ENCODE measurements around the gene TAF3.

Gene TAF3

GRCh38 chr10:7956508-7956907 is 138.2 kb downstream of the TAF3 start:
- Histone ChIP-seq H2AFZ (ENCODE audit: low read length) (no peak overlapping the region), H3K4me2 (ENCODE audit: low read depth, low read length) (no peak overlapping the region), H4K20me1 (ENCODE audit: insufficient read depth, low read length) (no peaks in the 10 kb centered on the region), H3K79me2 (ENCODE audit: low read length) (0 out of 2 replicates have a peak, but pooled peaks cover 4% of the 10 kb centered on the region), H3K9ac (ENCODE audit: low read length) (no peak overlapping the region), H3K4me1 (ENCODE audit: low read length) (no peaks in the 10 kb centered on the region), H3K9me2 (replicated peaks; ENCODE audit: insufficient read depth, low read length) (no peaks in the 10 kb centered on the region), H3K9me3 (replicated peaks; ENCODE audit: insufficient read depth, low read length) (no peaks in the 10 kb centered on the region), H3K36me3 (replicated peaks; ENCODE audit: insufficient read depth, low read length) (no peaks in the 10 kb centered on the region), H3F3A (ENCODE audit: insufficient read depth, low read length) (no peaks in the 10 kb centered on the region), H3K27ac (ENCODE audit: low read length) (no peak overlapping the region), H3K27me3 (replicated peaks; ENCODE audit: insufficient read depth, low read length) (no peaks in the 10 kb centered on the region), H3K4me3 (ENCODE audit: low read length) (no peak overlapping the region)
- TF ChIP-seq CTCF (IDR thresholded peaks at IDR 0.05; ENCODE audit: low read length) (no peak), EZH2 (optimal IDR thresholded peaks at IDR 0.05; ENCODE audit: low read depth, low read length) (no peak), EZH2phosphoT487 (IDR thresholded peaks at IDR 0.05; ENCODE audit: low read length) (no peak)
- DNase-seq, result peak; percentile 53

- TF ChIP-seq EZH2phosphoT487 (IDR thresholded peaks at IDR 0.05; ENCODE audit: low read length) (no peak), CTCF (IDR thresholded peaks at IDR 0.05; ENCODE audit: low read length) (no peak), EZH2 (optimal IDR thresholded peaks at IDR 0.05; ENCODE audit: low read depth, low read length) (no peak)
- Histone ChIP-seq H3K27ac (ENCODE audit: low read length) (no peak overlapping the region), H3K9me2 (replicated peaks; ENCODE audit: insufficient read depth, low read length) (no peaks in the 10 kb centered on the region), H3K4me2 (ENCODE audit: low read depth, low read length) (no peak overlapping the region), H3F3A (ENCODE audit: insufficient read depth, low read length) (no peaks in the 10 kb centered on the region), H3K4me1 (ENCODE audit: low read length) (no peaks in the 10 kb centered on the region), H3K9me3 (replicated peaks; ENCODE audit: insufficient read depth, low read length) (no peaks in the 10 kb centered on the region), H4K20me1 (ENCODE audit: insufficient read depth, low read length) (no peaks in the 10 kb centered on the region), H3K36me3 (replicated peaks; ENCODE audit: insufficient read depth, low read length) (no peaks in the 10 kb centered on the region), H3K27me3 (replicated peaks; ENCODE audit: insufficient read depth, low read length) (no peaks in the 10 kb centered on the region), H3K79me2 (ENCODE audit: low read length) (0 out of 2 replicates have a peak, but pooled peaks cover 4% of the 10 kb centered on the region), H3K4me3 (ENCODE audit: low read length) (no peak overlapping the region), H2AFZ (ENCODE audit: low read length) (no peak overlapping the region), H3K9ac (ENCODE audit: low read length) (no peak overlapping the region)
- no peak for DNase-seq
Measured at GRCh38 chr10:7957591-7957990, 139.3 kb downstream of the TAF3 start.

- Histone ChIP-seq H2AFZ (ENCODE audit: low read length) (no peak overlapping the region), H3K4me3 (ENCODE audit: low read length) (no peak overlapping the region), H3K36me3 (replicated peaks; ENCODE audit: insufficient read depth, low read length) (no peaks in the 10 kb centered on the region), H3K9me2 (replicated peaks; ENCODE audit: insufficient read depth, low read length) (no peaks in the 10 kb centered on the region), H3F3A (ENCODE audit: insufficient read depth, low read length) (no peaks in the 10 kb centered on the region), H3K4me2 (ENCODE audit: low read depth, low read length) (no peak overlapping the region), H3K27ac (ENCODE audit: low read length) (no peak overlapping the region), H3K79me2 (ENCODE audit: low read length) (0 out of 2 replicates have a peak, but pooled peaks cover 4% of the 10 kb centered on the region), H3K27me3 (replicated peaks; ENCODE audit: insufficient read depth, low read length) (no peaks in the 10 kb centered on the region), H4K20me1 (ENCODE audit: insufficient read depth, low read length) (no peaks in the 10 kb centered on the region), H3K4me1 (ENCODE audit: low read length) (no peaks in the 10 kb centered on the region), H3K9ac (ENCODE audit: low read length) (no peak overlapping the region), H3K9me3 (replicated peaks; ENCODE audit: insufficient read depth, low read length) (no peaks in the 10 kb centered on the region)
- no peak for DNase-seq
- no peak for TF ChIP-seq EZH2phosphoT487 (IDR thresholded peaks at IDR 0.05; ENCODE audit: low read length)
- TF ChIP-seq EZH2 (optimal IDR thresholded peaks at IDR 0.05; ENCODE audit: low read depth, low read length), result no peak
Measured at GRCh38 chr10:7958442-7958841, 140.1 kb downstream of the TAF3 start.

GRCh38 chr10:7960108-7960507 is 141.8 kb downstream of the TAF3 start:
- no peak overlapping the region for H3K4me2 ChIP-seq (ENCODE audit: low read depth, low read length)
- H3K36me3 ChIP-seq (replicated peaks; ENCODE audit: insufficient read depth, low read length), result no peaks in the 10 kb centered on the region; the same call in 1 of the 2 replicates
- H3K27me3 ChIP-seq (replicated peaks; ENCODE audit: insufficient read depth, low read length), result no peaks in the 10 kb centered on the region
- no peak for DNase-seq
- no peak overlapping the region for H2AFZ ChIP-seq (ENCODE audit: low read length)
- H3K27ac ChIP-seq (ENCODE audit: low read length), result no peak overlapping the region
- 0 out of 2 replicates have a peak, but pooled peaks cover 4% of the 10 kb centered on the region for H3K79me2 ChIP-seq (ENCODE audit: low read length)
- H3K4me1 ChIP-seq (ENCODE audit: low read length), result no peaks in the 10 kb centered on the region
- H3K9me2 ChIP-seq (replicated peaks; ENCODE audit: insufficient read depth, low read length), result no peaks in the 10 kb centered on the region
- H4K20me1 ChIP-seq (ENCODE audit: insufficient read depth, low read length), result no peaks in the 10 kb centered on the region
- no peaks in the 10 kb centered on the region for H3F3A ChIP-seq (ENCODE audit: insufficient read depth, low read length)
- H3K4me3 ChIP-seq (ENCODE audit: low read length), result no peak overlapping the region
- no peaks in the 10 kb centered on the region for H3K9me3 ChIP-seq (replicated peaks; ENCODE audit: insufficient read depth, low read length)
- TF ChIP-seq CTCF (IDR thresholded peaks at IDR 0.05; ENCODE audit: low read length) (no peak), EZH2phosphoT487 (IDR thresholded peaks at IDR 0.05; ENCODE audit: low read length) (no peak), EZH2 (optimal IDR thresholded peaks at IDR 0.05; ENCODE audit: low read depth, low read length) (no peak)
- no peak overlapping the region for H3K9ac ChIP-seq (ENCODE audit: low read length)
